KOPT-K1 (cell line): ENCODE data around the gene CPVL.

Source experiments
- H3K27ac ChIP-seq: fragments of 200-600 bp; sonication (generic); 2 replicates; pipeline ENCODE4 v1.5.1; 2016; ENCODE audit warnings: antibody characterized with exemption, mild to moderate bottlenecking, low read depth, low read length; ENCODE audit not compliant: poor library complexity, severe bottlenecking
- H3K36me3 ChIP-seq: fragments of 200-600 bp; sonication (generic); 2 replicates; pipeline ENCODE4 v1.5.1; 2017; ENCODE audit warnings: antibody characterized with exemption, mild to moderate bottlenecking, low read length, moderate library complexity; ENCODE audit not compliant: insufficient read depth
- H3K9me3 ChIP-seq: fragments of 200-600 bp; sonication (generic); 2 replicates; pipeline ENCODE4 v1.5.1; 2017; ENCODE audit warnings: antibody characterized with exemption, low read length, mild to moderate bottlenecking; ENCODE audit not compliant: insufficient read depth, poor library complexity, severe bottlenecking

Gene CPVL

DNA sequence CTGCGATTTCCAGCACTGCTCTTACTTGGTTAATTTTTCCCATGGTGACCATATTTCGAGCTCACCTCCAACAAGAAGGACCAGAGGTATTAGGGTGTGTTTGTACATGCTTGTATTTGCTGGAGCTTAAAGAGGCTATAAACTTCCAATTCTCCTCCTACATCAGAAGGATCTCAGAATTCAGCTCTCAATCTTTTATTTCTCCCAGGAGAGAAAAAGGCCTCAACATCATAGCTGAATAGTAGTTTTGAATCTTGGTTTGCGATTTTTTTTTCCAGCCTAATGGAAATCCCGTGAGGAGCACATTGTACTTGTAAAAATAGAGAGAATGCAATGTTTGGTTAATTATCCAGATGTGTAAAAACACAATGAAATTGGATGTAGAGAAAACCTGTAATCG, 69.7 kb downstream of the CPVL start:
- no peaks in the 10 kb centered on the region for H3K36me3 ChIP-seq
- no peak overlapping the region for H3K27ac ChIP-seq
- H3K9me3 ChIP-seq: no peaks in the 10 kb centered on the region

DNA sequence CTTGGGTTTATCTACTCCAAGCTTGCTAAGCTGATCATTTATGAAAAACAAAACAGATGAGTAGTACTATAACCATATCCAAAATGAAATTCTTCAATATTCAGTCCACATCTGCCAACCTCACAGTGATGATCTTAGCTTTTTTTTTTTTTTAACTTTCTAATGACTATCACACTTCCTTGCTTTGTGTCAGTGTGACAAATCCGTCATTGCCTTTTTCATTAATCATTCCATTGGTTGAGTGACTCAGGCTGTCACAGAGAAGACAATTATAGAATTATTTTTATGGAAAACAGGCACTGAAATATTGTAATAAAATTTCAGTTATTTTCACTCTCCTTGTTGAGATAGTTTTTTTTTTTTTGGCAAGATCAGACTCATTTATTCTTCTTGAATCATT, 70.7 kb downstream of the CPVL start:
- H3K36me3 ChIP-seq: no peaks in the 10 kb centered on the region
- no peak overlapping the region for H3K27ac ChIP-seq
- H3K9me3 ChIP-seq: no peaks in the 10 kb centered on the region

DNA sequence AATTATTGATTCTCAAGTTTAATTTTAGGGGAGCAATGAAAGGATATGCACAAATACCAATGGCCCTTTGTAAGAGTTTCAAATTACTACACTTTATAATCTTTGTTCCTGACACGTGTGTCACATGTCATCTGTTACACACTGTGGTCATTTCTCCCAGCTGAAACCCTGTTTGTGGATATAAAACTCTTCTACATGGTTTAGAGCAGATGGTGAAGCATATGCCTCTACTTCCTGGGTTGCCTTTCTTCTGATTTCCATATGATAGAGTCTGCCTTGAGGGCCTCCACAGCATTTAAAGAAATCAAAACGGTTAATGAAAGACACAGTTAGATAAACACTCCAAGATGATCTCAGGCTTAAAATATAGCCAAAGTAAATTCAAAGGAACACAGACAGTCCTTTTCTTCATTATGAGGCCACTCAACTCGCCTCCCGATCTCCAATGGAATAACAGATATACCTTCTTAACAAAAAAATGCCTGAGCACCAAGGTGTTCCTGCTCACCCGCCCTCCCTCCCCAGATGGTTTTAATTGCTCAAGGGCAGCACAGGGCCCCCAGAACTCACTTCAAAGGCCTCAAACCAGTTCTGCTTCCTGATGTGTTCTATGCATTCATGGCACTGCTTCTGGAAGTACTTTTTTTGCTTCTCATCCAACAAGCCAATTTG, 75.0 kb downstream of the CPVL start:
- Histone ChIP-seq H3K36me3 (0 out of 2 replicates have a peak, but pooled peaks cover under 1% of the 10 kb centered on the region), H3K27ac (no peak overlapping the region), H3K9me3 (no peaks in the 10 kb centered on the region)

DNA sequence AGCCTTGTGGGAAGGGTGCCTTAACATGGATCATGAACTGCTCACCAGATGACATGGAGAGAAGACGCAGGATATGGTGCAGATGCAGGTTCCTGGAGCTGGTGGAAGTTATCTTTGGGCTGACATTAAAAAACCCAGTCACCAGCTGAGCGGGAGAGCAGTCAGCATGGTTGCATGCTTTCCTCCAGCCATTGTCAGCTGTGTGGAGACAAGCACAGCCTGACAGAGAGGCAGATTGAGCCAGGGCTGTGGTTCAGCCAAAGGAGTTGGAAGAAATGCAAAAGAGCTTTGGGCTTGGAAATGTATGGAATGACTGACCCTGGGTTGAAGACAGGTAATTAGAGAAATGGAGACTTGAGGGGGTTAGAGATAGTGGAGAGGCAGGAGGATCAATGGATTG, 79.7 kb downstream of the CPVL start:
- no peaks in the 10 kb centered on the region for H3K9me3 ChIP-seq

DNA sequence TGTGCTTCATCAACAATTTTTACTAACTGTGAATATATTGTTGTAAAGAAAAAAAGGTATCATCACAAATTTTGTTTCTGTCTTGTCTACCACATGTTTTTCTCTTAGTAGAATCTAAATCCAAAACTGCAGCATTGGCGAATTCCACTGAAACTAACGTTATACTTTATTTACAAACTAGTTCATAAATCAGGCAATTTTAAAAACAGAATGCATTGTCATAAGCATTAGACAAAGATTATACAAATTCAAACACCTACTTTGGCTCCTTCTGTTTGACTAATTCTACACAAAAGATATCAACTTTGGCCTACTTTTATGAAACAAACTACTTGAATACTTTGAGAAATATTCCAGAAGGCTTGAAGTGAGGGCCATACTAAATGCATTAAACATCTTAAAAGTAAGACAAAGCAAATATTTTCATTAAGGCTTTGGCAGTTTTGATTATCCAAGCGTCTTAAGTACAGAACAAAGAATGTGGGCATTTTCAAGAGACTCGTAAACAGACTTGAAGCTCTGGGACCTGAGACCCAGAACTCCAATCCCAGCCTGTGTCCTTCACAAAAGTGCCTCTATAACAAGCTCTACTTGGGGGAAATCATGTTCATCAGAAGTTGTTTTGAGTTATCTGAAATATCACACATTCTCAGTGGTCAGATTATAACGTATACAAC, 81.0 kb downstream of the CPVL start:
- Histone ChIP-seq H3K27ac (no peak overlapping the region), H3K36me3 (peaks cover 26% of the 10 kb centered on the region), H3K9me3 (no peaks in the 10 kb centered on the region)

More for the DNA sequence above, 79.7 kb downstream of the CPVL start:
- H3K36me3 ChIP-seq: peaks cover 19% of the 10 kb centered on the region
- no peak overlapping the region for H3K27ac ChIP-seq

DNA sequence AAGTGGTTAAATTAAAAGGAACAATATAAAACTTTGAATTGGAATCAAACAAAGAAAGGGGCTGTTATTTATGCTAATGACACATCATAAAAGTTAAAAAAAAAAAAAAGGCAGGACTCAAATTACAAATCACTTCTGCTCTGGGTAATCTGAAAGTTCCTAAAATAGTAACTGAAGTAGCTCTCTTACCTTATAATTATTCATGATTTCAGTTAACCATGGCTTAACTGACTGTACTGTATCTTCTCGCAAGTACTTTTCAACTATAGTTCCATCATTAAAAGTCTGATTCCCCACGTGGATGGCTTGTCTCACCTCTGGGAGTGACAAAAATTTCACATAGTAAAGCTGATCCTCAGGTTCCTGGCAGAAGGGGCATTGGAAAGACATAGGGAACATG, 82.5 kb downstream of the CPVL start:
- H3K9me3 ChIP-seq: peaks cover 4% of the 10 kb centered on the region
- peaks cover 28% of the 10 kb centered on the region for H3K36me3 ChIP-seq
- no peak overlapping the region for H3K27ac ChIP-seq

DNA sequence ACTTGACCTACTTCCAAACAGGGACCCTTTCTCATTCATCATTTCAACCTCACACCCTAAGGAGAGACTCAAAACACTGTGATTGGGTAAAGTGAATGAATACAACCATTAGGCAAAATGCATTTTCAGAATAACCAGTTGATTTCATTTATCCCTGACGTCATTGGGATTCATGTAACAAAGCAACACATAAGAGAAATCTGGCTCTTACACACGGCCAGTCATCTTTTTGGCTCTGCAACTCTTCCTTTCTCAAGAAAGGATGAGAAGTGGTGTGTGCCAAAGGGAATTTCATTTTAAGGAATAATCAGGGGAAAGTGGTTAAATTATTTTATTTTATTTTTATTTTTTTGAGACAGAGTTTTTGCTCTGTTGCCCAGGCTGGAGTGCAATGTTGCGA, 83.1 kb downstream of the CPVL start:
- Histone ChIP-seq H3K36me3 (peaks cover 28% of the 10 kb centered on the region), H3K27ac (no peak overlapping the region), H3K9me3 (peaks cover 4% of the 10 kb centered on the region)

DNA sequence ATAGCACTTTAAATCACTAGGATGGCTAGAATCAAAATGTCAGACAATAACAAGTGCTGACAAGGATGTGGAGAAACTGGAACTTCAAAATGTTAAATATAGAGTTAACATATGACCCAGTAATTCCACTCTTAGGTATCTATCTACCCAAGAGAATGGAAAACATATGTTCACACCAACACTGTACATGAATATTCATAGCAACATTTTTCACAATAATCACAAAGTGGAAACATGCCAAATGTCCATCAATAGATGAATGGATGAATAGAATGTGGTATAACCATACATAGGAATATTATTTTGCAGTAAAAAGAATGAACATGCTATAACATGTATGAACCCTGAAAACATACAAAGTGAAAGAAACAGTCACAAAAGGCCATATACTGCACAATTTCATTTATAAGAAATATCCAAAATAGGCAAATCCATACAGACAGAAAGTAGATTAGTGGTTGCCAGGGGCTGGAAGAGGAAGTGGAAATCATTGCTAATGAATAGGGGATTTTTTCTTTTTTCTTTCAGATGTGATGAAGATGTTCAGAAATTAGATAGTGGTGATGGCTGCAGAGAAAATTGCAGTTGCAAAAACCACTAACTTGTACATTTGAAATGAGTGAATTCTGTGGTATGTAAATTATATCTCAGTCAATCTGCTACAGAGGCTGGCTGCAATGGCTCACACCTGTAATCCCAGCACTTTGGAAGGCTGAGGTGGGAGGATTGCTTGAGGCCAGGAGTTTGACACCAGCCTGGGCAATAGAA, 93.0 kb downstream of the CPVL start:
- peaks cover 16% of the 10 kb centered on the region for H3K9me3 ChIP-seq
- H3K27ac ChIP-seq: no peak overlapping the region
- no peaks in the 10 kb centered on the region for H3K36me3 ChIP-seq

DNA sequence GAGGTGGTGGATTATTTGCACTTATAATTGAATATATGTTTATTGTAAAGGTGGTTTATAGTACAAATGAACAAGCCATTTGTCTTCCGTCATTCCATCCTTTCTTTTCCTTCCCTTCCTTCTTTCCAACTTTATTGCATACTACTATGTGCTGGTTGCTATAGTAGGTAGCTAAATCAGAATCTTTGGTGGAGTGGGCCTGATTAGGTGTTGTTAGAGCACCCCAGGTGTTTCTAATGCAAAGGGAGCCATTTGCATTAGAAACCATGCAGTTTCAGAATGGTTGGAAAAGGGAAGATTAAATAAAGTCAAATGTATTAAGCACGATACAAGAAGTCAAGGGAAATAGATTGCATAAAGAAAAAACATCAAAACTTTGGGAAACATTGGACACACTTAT, 99.4 kb downstream of the CPVL start:
- Histone ChIP-seq H3K36me3 (no peaks in the 10 kb centered on the region), H3K9me3 (no peaks in the 10 kb centered on the region), H3K27ac (no peak overlapping the region)

DNA sequence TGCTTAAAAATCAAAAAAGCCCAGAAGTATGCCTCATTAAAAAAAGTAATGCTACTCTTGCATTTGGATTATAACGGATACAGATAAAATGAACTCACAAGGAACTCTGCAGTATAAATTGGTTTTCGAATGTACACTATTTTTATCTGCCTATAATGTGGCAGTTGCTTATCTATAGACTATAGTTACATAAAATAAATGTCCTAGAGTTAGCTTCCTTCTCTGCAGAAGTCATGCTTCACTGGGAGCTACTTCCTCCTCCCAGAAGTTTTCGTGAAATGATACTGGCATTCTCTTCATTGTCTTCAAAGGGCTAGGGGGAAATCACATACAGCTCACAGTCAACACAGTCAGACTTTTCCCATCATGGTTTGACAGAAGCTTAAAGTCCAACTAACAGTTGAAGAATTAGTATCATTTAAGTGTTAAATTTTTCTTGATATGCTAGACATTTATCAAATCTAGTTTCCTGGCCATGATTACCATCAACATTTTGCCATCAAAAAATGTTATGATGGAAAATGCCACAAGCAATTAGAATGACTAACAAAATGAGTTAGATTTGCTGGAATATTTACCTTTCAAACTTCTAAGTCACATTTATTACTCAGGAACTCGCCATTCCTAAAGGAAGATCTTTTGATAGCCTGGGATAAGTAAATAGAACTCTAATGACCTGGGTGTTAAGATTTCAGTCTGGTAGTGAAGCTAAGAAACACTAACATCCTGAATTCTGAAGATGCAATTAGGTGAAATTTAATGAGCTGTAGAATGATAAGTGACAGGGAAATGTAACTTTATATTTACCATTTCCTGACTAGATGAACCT, 100.9 kb downstream of the CPVL start:
- Histone ChIP-seq H3K36me3 (no peaks in the 10 kb centered on the region), H3K27ac (no peak overlapping the region)

DNA sequence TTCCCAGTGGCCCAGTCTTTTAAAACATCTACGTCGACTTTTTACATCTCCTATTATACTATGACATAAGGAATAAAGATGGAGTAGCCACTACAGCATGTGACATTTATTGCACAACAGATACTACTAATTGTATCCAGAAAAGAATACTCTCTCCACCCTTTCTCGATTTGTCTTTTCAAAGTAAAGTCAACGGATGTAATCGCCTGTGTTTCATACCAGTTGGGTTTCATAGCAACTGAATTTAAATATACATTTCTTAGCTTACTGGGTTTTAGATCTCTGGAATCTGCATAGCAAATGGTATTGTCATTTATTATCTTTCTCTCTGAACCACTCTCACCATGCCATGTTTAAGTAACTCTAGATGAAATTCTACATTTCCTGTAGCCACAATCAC, 101.8 kb downstream of the CPVL start:
- Histone ChIP-seq H3K9me3 (no peaks in the 10 kb centered on the region), H3K36me3 (no peaks in the 10 kb centered on the region), H3K27ac (no peak overlapping the region)

More for the DNA sequence above, 100.9 kb downstream of the CPVL start:
- no peaks in the 10 kb centered on the region for H3K9me3 ChIP-seq

DNA sequence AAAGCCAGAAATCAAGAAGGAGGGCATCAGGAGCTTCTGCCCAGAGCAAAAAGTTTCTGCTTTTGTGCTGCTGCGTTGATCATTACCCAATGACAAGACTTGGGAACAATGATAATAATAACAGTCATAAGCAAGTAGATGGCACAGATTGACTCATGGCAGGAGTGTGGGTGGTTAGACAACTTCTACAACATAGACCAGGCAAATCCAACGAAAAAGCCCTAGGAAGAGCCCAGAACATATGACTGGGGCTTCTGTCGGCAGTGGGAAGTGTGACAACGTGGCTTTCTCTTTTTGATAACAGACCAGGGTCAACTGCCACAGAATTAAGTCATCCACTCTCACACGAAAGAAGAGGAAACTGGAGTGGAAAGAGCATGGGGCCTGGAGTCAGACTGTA, 102.8 kb downstream of the CPVL start:
- Histone ChIP-seq H3K9me3 (no peaks in the 10 kb centered on the region), H3K27ac (no peak overlapping the region), H3K36me3 (no peaks in the 10 kb centered on the region)

DNA sequence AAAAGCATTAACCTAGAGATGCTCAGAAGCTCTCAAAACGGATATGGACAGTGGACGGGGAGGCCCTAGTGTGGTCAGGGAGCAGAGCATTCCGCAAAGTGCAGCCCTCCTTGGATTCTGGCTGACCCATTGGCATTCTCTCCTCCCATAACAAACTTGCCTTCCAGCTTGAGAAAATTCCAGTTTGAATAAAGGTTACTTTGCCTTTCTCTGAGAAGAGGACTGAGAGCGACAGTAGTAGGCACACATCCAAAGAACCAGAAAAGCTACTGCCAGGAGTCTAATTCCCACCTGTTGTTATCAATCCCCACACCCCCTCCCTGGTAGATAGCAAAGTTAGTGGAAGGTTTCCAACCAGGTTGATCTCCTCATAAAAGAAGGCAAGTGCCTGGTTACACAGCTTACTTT, 103.5 kb downstream of the CPVL start:
- Histone ChIP-seq H3K9me3 (no peaks in the 10 kb centered on the region), H3K36me3 (no peaks in the 10 kb centered on the region), H3K27ac (no peak overlapping the region)

DNA sequence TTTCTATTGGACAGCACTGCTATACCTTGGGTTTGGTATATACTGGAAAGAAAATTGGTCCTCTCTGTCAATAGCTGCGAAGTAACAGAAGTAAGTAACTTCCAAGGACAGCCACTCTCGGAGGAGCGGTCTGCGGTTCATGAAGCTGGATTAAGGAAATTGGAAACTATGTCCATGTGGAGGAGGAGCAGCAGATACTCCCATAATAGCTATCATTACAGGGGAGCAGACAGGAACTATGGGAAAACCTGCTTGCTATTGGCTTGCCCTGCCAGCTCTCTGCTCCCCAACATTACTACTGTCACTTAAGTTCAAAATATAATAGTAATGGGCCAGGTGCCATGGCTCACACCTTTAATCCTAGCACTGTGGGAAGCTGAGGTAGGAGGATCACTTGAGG, 104.3 kb downstream of the CPVL start:
- Histone ChIP-seq H3K27ac (no peak overlapping the region), H3K36me3 (no peaks in the 10 kb centered on the region), H3K9me3 (no peaks in the 10 kb centered on the region)

DNA sequence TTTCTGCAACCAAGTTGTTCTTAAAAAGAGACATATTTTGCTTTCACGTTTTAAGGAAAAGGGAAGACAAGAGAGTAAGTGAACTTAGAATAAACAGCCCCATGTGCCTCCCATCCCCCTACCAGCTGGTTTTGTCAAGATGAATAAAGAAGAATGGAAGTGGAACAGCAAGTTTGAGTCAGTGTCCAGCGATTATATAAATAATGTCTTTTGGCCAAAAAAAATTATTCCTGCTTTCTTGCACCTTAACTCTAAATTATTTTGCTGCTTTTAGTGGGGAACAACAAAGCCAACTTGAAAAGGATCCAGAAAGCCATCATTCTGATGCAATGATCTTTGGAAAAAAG, 105.8 kb downstream of the CPVL start:
- Histone ChIP-seq H3K27ac (no peak overlapping the region), H3K36me3 (no peaks in the 10 kb centered on the region), H3K9me3 (no peaks in the 10 kb centered on the region)
